Stimulated activated CD4-positive, alpha-beta T cell treated with anti-CD3 and anti-CD28 coated beads, Interleukin-12 subunit alpha, Interleukin-12 subunit beta, amount 100 ng/mL, for 24 hours (primary cell): Measurements from ENCODE around the gene HTRA3.

ENCODE experiments used
- DNase-seq, 2 experiments: peaks; one replicate each; pipeline ENCODE4 v3.0.0-alpha.2; 2020; ENCODE audit warnings: low read depth in 2 of 2

Gene HTRA3

DNA sequence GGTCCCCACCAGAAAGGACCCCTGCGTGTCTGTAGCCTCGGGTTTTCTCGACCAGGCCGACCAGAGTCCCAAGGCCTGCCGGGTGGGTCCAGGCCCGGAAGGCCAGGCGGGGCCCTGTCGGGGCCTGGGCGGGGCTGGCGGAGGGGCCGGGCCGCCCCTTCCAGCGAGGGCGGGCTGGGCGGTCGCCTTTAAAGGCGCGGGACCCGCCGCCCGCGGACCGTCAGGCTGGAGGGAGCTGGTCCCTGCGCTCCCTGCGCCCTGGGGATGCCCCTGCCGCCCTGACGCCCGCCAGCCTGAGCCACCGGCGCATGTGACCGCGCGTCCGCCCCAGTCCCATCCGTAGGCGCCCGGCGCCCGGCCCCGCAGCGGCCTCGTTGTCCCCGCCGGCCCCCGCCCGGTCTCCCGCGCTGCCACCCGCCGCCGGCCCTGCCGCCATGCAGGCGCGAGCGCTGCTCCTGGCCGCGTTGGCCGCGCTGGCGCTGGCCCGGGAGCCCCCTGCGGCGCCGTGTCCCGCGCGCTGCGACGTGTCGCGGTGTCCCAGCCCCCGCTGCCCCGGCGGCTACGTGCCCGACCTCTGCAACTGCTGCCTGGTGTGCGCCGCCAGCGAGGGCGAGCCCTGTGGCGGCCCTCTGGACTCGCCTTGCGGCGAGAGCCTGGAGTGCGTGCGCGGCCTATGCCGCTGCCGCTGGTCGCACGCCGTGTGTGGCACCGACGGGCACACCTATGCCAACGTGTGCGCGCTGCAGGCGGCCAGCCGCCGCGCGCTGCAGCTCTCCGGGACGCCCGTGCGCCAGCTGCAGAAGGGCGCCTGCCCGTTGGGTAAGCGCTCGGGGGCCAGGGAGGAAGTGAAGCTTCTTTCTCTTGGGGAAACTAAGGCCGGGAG, at the start of gene HTRA3:
HTRA3 (plus strand) TSS at position 220 of the 883 bp plus-strand sequence; CDS start at position 435, 215 bp downstream.
- no peak for DNase-seq

DNA sequence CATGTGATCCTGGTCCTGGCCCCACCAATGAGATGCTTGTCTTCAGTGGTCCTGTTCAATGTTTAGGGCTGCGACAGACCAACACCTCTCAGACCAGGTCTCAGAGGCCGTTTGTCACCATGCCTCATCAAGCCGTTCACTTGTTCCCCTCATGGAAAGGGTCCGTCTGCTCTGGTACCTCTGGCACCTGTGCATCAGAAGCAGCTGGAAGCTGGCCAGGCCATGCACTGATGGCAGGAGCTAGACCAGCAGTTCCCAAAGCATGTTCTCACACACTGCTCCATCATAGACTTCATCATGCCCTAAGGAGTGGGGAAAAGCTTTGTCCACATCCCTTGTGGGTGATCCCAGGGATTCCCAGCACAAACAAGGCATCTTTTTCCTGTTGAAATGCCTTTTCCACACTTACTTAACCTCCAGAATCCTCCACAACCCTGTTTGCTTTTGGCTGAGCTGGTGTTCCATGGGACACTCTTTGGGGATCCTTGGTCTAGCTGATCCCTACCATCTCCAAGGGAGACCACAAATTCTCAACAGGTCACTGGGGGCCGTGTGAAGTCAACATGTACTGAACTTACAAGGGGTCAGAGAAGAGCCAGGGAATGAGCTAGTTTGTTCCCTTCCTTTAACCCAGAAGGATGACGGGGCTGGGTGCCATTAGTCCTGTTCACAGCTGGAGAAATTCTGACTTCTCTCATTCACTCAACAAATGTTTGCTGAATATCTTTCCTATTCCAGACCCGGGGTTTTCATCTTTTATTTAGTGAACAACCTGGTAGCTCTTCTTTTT, 48.7 kb upstream of the HTRA3 start:
- no peak for DNase-seq

DNA sequence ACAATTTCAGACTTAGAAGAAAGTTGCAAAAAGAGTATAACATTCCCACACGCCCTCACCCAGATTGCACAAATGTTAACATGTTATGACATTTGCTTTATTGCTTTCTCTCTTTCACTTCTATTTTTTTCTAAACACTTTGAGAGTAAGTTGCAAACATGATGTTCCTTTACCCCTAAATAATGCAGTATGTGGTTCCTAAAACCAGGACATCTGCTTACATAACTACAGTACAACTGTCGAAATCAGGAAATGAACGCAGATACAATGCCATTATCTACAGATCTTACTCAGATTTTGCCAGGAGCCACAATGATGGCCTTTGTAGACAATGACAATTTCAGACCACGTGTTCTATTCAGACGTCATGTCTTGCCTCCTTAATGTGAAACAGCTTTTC, 48.1 kb upstream of the HTRA3 start:
- no peak for DNase-seq

DNA sequence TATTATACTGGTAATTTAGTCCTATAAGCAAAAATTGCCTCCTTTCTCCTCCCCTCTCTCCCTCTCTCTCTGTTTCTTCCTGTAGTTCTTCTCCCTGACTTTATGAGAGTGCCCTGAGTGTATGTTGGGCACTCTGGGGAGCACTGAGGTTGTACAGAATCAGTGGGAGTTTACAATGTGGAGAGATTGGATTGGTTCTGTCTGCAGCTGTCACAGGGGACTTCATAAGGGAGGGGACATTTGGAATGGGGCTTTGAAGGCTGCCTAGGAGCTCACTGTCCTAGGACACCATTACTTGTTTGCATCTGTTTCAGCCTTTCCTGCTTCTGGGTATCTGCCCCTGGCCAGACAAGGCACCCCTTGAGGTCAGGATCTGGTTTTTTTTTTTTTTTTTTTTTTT, 47.6 kb upstream of the HTRA3 start:
- DNase-seq: no peak

DNA sequence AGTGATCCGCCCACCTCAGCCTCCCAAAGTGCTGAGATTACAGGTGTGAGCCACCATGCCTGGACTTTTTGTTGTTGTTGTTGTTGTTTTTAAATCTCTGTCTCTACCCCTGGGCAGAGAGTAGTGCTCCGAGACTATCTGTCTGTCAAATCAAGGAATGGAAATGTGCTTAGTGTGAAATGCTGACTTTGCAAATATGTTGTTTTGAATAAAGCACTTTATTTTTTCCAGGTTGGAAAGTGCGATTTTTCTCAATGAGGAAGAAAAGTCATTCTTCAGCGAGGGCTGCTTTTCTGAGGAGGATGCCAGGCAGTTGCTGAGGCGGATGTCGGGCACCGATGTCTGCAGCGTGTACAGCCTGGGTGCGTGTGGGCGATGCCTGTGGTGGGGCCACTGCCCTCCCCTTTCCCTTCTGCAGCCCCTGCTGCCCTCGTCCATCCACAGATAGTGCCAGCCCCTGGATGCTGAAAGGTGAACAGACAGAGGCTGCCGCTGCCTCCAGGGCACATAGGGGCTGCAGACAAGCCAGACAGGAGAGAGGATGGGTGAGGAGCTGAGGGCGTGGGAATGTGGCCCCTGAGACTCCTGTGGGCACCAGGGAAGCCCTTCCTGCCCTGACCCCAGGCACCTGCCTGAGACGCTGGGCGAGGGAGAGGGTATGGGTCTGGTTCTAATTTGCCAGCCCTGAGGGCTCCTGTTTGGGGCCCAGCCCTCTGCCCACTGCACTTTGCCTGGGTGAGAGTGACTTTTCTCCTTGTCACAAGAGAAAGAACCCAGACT, 46.8 kb upstream of the HTRA3 start:
- DNase-seq: no peak

DNA sequence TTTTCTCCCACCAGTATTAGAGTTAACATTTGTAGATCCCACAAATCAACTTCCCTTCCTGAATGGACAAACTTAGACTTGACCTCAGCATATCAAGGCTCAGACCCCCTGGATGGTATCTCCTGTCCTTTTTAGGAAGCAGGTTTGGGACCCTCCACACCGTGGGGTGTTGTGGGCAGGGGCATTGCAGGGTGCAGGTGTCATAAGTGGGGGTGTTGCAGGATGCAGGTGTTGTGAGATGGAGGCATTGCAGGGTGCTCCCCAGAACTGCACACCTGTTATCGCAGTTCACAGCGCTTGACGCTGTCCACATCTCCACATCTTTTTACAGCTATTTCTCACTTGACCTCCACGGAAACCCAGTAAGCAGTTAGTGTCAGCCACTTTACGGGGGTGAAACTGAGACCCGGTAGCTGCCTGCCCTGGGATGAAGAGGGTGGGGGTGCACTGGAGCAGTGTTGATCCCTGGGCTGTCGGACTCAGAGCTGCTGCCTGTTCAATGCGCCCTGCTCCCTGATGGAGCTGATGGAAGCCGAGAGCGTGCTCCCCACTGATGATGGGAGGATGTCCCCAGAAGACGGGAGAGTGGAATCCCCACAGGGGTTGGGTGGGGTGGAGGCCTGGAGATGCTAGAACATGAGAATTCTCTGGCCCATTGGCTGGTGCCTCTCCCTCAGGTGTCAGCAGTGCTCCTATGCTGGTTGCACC, 45.1 kb upstream of the HTRA3 start:
- DNase-seq: no peak

DNA sequence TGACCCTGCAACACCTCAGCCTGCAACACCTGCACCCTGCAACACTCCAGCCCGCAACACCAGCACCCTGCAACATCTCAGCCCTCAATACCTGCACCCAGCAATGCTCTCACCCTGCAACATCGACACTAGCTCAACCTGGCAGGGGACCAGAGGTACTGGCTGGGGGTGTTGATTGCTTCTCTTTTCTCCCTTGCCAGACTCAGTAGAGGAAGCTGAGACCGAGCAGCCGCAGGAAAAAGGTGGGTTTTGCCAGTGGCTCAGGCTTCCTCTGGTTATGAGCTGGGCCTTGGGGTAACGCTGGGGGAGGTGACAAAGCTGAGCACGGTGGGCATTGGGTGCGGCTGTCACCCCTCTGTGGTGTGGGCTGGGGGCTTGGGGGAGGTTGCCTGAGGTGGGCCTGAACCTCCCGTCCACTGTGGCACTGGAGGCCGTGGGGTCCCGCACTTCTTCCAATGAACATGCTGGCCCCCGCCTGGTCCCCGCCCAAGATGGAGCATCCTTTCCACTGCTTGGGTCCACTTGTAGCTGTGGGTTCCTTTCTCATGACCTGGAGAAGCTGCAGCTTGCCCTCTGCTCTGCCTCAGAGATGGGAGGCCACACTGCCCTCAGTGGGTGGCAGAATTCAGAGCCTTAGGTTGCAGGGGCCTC, 44.5 kb upstream of the HTRA3 start:
- no peak for DNase-seq

DNA sequence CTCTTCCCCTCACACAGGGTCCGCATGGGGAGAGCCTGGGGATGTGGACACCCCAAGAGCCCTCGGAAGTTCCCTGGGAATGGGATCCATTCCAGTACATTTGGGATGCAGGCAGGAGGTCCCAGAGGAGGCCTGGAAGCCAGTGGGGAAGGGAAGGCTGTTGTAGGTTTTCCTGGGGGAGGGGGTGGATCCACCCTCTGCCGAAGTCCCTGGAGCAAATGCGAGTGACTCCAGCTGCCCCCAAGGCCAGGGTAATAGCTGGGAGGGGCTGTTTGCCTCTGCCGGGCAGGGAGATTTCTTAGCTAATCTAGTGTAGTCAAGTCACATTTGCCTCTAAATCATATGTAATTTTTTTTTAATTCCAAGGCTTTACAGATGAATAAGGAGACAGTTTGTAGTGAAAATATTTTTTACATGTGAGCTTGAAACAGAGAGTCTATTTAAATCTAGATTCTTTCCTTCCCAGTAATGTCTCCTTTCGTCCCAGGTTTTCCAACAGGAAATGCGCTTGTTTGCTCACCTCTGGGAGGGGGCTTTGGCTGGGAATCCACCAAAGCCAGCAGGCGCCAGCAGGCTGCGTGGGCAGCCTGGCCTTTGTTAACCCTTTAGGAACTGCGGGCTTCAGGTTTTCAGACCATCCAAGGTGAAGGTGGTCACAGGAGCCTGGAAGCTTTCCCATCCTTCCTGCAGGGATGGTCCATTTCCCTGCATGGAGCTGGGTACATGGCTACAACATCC, 43.7 kb upstream of the HTRA3 start:
- no peak for DNase-seq

DNA sequence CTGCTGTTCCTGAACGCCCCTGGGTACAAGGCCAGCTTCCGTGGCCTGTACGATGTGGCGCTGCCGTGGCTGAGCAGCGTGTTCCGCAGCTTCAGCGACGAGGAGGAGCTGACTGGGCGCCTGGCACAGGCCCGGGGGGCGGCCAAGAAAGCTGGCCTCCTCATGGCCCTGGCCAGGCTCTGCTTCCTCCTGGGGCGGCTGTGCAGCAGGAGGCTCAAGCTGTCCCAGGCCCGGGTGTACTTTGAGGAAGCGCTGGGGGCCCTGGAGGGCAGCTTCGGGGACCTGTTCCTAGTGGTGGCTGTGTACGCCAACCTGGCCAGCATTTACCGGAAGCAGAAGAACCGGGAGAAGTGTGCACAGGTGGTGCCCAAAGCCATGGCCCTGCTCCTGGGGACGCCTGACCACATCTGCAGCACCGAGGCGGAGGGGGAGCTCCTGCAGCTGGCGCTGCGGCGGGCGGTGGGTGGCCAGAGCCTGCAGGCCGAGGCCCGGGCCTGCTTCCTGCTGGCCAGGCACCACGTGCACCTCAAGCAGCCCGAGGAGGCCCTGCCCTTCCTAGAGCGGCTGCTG, 42.3 kb upstream of the HTRA3 start:
- no peak for DNase-seq

DNA sequence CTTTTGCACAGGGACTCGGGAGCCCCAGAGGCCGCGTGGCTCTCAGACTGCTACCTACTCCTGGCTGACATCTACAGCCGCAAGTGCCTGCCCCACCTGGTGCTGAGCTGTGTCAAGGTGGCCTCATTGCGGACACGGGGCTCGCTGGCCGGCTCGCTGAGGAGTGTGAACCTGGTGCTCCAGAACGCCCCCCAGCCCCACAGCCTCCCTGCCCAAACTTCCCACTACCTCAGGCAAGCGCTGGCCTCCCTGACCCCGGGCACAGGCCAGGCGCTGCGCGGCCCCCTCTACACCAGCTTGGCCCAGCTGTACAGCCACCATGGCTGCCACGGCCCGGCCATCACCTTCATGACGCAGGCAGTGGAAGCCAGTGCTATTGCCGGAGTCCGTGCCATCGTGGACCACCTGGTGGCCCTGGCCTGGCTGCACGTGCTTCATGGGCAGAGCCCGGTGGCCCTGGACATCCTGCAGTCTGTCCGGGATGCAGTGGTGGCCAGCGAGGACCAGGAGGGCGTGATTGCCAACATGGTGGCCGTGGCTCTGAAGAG, 41.7 kb upstream of the HTRA3 start:
- DNase-seq: no peak

DNA sequence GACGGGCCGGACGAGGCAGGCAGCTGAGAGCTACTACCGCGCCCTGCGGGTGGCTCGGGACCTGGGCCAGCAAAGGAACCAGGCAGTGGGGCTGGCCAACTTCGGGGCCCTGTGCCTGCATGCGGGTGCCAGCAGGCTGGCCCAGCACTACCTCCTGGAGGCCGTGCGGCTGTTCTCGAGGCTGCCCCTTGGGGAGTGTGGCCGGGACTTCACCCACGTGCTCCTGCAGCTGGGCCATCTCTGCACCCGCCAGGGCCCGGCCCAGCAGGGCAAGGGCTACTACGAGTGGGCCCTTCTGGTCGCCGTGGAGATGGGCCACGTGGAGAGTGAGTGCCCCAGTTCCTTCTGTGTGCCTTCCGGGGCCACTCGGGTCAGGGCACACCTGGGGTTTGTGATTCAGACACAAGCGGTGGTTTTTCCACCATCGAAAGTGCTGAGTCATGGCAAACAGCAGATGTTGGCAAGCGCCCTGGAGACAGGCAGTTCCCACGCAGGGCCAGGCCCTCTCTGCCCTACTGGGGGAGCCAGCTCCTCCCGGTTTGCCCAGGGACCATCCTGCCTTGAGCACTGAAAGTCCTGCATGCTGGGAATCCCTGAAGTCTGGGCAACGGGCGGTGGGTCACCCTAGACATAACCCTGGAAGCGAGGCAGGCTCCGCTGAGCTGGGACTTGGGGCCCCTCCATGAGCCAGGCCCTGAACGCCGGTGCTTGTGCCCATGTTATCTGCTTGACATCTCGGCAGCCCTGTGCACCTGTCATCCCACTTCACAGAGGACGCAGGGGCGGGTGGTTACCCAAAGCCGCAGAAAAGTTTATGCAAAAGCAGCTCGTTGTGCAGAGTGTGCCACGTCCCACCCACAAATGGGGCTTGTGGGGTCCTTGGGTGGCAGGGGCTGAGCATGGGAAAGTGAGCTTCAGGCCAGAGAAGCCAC, 41.0 kb upstream of the HTRA3 start:
- DNase-seq: peak; percentile 65 to 70

DNA sequence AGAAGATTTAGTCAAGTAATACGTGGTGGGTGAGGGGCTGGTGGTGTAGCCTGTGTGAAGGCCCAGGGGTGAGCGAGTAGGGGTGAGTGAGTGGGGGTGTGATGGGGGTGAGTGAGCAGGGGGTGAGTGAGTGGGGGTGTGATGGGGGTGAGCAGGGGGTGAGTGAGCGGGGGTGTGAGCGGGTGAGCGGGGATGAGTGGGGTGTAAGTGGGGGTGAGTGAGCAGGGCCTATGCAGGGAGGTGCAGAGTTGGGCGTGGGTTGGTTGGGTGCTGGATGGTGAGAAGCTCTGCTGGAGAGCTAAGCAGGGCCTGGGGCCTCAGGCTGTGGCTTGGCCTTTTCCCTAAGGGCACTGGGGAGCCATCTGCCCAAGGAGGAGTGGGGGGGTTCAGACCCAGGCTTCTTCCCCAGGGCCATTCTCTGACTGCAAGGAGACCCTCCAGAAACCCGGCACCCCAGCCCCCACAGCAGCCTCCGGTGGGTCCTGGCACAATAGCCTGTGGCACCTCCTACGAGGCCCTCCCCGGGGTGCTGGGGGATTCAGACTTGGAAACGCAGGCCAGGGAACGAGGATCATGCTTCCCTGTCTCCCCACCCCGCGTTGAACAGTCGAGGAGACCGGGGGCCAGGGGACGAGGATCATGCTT, 40.1 kb upstream of the HTRA3 start:
- DNase-seq: no peak

DNA sequence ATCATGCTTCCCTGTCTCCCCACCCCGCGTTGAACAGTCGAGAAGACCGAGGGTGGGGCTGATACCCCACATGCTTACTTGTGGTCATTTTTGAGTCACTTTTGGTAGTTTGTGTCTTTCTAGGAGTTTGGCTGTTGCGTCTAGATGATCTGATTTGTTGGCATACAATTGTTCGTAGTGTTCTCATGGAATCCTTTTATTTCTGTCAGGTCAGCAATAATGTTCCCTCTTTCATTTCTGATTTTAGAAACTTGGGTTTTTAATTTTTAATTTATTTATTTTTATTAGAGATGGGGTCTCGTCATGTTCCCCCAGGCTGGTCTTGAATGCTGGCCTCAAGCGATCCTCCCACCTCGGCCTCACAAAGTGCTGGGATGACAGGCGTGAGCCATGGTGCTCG, 39.5 kb upstream of the HTRA3 start:
- no peak for DNase-seq

DNA sequence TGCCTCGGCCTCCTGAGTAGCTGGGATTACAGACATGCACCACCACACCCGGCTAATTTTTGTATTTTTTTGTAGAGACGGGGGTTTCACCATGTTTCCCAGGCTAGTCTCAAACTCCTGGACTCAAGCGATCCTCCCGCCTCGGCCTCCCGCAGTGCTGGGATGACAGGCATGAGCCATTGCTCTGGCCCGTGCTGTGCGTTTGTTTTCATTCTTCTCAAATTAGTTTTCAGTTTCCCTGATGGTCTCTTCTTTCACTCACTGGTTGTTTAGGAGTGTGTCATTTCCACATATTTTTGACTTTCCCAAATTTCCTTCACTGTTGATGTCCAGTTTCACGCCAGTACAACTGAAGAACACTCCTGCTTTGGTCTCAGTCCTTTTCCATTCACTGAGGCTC, 38.7 kb upstream of the HTRA3 start:
- no peak for DNase-seq

DNA sequence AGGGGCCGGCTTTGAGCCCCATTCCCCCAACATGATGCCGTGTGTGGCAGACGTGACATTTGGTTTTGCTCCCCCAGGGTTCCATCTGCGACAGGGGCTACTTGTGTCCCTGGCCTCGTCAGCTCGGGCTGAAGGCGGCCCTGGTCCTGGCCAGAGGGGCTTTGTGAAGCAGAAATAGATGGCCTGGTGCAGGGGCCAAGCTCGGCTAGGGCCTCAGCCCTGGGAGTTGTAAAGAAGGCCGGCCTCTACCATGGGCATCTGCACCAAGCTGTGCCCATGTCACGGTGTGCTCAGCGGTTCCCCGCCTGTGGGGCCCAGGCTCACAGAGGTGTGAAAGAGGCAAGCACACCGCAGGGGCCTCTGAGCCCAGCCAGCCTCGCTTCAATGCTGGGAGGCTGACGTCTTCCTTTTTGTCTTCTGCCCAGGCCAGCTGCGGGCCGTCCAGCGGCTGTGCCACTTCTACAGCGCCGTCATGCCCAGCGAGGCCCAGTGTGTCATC, 38.0 kb upstream of the HTRA3 start:
- no peak for DNase-seq

DNA sequence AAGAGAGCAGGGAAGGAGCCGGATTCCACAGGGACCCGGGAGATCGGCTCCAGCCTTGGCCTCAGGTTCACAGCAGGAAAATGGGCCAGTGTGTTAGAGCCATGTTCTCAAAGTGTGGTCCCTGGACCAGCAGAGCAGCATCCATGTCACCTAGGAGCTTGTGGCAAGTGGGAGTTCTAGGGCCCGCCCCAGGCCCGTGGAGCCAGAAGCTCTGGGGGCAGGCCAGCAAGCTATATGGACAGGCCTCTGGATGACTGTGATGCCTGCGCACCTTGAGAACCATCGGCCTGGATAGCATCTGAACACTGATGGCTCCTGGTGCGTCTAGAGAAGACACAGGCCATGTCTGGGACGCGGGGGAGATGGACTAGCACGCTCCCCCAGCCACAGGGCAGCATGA, 36.8 kb upstream of the HTRA3 start:
- DNase-seq: no peak

DNA sequence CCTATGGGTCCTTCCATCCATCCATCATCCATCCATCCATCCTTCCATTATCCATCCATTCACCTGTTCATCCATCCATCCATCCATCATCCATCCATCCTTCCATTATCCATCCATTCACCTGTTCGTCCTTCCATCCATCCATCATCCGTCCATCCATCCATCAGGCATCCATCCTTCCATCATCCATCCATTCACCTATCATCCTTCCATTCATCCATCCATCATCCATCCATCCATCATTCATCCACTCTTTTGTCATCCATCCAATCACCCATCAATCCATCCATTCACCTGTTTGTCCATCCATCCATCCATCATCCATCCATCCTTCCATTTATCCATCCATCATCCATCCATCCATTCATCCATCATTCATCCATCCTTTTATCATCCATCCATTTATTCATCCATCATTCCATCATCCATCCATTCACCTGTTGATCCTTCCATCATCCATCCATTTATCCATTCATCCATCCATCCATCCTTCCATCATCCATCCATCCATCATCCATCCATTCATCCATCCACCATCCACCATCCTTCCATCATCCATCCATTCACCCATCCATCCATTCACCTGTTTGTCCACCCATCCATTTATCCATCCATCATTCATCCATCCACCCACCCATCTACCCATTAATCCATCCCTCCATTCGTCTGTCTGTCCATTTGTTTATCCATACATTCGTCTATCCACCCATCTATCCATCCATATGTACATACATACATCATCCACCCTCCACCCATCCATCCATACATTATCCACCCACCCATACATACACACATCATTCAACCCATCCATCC, 35.7 kb upstream of the HTRA3 start:
- no peak for DNase-seq
